Hematopoietic multipotent progenitor cell (in vitro differentiated cells): ENCODE measurements around the gene YTHDC1. TPM values are rescaled to one million over a fixed set of nuclear protein-coding genes. Genes with fewer than 3 reads are reported as not detected.
"Not testable (repeated sequence)": the region's sequence is repeated elsewhere in the genome, so short reads cannot be mapped to it uniquely, and the experiment has no call there.

Experiments used
- DNase-seq, 3 donors: peaks; one replicate each; pipeline ENCODE4 v3.0.0-alpha.2; 2011 to 2015; ENCODE audit warnings: low read depth in 2 of 3, low spot score in 2 of 3
- total RNA-seq: library from RNA; depleted of rRNA; stranded (reverse); fragments of >200 nt; gene quantifications from one replicate; pipeline ENCODE4 v1.2.3, GENCODE V29; 2012

Gene YTHDC1
- 48.7 TPM for total RNA-seq

DNA sequence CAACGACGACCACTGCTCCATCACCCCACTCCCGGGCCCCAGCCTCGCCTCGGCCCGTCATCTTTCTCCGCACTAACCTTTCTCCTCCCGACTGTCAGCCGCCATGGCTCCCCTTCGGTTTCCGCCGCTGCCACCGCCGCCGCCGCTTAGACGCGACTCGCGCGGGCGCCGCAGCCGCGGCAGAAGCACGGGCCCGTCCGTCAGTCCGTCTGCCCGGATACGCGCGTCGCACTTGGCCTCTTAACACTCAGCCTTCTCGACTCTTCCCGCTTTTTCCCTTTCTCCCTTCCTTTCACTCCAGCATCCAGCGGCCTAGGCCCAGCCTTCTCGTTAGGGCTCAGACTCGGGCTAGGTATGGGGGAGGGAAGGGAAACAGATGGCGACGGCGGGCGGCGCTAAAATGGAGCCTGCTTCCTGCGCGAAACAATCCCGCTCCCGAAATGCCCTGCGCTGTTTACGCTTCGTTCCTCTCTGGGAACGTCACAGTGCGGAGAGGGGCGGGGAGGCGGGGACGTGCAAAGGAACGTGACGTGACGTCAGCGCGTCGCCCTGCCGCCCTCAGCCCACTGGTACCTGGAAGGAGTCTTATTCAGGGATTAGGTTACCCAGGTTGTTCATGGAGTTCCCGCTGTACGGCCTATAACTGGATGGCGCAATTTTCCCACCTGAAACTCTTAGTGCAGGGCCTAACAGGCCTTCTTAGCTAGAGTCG, at the start of gene YTHDC1:
TSS of gene YTHDC1 (minus strand) at position 442 of the 712 bp plus-strand sequence. CDS start at position 105, 337 bp downstream.
- DNase-seq, result peak; percentile 94 to 98 (median 97)

DNA sequence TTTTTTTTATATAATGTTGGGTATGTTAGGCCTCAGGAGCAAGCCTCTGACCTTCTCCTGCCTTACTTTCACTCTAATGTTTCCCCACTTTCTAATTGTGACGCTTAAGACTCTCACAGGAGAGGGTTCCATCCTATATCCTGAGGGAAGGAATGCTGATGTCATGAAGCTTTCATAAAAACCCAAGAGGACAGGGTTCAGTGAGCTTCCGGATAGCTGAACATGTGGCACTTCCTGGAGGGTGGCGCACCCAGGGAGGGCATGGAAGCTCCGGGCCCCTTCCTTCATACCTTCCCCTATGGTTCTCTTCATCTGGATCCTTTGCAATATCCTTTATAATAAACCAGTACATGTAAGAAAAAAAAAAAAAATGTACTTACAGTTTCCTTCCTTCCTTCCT, 49.4 kb upstream of the YTHDC1 start:
- DNase-seq, result no peak

DNA sequence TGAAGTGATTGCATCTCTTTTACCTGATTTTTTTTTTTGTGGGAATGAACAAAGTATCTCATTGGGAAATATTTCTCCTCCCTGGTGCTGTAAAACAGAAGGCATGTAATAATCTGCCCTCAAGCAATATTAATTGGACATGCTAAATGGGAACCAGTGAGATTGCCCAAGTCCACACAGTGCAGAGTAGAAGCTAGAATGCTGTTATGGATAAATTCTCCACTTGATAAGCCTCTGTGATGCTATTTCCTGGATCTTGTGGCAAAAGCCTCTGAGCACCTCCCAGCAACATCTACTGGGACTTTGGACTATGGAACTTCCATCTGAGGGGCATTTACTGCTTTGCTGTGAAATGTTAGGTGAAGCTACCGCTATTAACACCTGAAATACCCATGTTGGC, 46.9 kb upstream of the YTHDC1 start:
- no peak for DNase-seq

DNA sequence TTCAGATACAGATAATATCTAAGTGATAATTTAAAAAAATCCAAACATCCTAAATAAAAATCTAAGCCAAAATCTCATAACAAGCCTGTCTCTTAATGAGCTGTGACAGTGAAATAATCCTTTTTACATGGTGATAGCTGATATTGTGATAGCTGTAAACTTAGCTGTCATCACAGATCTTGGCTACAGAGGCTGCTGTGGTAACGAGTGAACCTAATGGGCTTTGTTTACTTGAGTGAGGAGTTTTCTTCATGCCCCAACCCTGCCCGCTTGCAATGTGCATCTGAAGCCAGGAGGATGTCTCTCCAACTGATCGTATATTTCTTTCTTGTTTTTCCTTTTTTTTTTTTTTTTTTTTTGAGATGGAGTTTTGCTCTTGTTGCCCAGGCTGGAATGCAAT, 41.5 kb upstream of the YTHDC1 start:
- DNase-seq, result no peak

DNA sequence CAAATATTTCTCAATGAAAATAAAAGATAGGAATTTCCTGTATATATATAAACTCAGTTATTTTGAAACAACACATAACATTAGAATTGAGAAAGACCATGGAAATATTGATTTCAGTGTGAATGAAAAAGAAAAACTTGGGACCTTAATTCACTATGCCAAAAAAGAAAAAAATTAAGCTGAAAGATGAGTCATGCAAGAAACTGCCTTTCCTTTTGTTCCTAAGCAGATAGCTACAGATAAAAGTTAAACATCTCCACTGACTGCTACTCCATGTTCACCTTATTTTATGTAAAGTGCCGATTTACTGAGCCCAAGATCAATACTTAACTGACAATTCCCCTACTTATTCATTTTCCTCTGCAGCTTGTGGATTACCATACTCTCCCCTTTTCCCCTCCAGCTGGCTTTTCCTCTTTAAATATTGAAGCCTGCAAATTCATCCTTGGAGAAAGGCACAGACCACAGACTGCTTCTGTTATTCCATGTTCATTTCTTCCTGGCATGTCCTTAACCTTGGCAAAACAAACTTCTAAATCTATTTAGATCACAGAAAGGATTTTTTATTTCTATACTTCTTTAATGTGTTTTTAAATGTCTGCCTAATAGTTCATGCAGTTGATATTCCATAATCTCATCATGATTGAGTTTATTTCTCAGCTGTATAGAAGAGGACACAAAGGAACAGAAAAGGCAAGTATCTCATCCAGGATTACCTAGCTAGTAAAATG, 40.5 kb upstream of the YTHDC1 start:
- no peak for DNase-seq

DNA sequence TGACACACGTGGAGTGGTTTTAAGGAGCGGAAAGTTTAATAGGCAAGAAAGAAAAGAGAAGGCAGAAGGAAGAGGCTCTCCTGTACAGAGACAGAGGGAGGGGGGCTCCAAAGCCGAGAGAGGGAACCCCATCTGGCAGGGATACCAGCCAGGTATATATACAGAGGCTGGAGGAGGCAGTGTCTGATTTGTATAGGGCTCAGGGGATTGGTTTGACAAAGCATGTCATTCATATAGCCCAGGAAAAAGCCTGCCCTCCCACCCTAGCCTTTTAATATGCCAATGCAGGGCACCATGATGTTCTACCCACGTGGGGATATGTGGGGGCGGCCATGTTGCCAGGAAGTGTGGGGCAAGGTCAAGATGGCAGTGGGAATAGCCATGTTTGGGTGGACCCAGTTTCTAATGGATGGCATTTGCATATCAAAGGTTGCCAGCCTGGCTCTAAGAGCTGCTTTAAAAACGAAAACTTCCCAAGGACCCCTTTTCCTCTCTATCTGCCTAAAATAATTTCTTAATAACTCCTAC, 39.6 kb upstream of the YTHDC1 start:
- not testable (repeated sequence) for DNase-seq

DNA sequence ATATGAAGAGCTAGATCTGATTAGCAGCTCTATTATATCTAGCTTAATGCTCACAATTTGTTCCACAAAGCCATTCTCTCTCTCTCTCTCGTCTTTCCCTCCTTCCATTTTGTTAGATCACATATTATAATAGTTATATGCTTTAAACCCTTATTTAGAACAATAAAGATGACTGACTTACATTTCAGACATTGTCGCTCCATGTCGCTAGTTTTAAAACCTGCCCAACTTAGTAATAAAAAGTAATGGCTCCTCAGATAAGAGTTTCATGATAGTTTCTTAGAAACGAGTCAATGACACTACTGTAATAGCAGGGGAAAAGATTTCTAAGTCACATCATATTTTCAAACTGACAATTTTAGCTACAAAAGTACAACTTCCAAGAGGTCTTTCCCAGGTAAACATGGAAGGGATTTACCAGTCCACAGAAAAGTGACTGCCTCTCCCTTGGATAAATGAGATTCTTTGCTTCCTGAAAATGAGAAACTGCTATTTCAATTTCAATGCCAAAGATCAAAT, 38.5 kb upstream of the YTHDC1 start:
- no peak for DNase-seq

DNA sequence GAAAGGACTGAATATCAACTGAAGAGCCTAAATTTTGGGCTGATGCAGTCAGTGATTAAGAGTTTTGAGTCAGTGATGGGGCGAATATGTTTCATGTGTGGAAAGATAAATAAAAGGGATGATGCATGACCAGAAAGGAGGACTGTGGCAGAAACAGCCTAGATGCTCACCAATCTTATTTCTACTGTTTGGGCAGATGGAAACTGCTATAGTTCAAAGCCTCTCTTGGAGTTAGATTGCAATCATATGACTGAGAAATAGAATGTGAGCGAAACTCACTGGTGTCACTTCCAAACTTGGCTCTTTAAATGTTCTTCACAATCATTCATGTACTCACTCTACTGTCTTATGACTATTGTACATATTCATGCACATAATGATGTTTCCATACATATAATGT, 35.4 kb upstream of the YTHDC1 start:
- no peak for DNase-seq

DNA sequence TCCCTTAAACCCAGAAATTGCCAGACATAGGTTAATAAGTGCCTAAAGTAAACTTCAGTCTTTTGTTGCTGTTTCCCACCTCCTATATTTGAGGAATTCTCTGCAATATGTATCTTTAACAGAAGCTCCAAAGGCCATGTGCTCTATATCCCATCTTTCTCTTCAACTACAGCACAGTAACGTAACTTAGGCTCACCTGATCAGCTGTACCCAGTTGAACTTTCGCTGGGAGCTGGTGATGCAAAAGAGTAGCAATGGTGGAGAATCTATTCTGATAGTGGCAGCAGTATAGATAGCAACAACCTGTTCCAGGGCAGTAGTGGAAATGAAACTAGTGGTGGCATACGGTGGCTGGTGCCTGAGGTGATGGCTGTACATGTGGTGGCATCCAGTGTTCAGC, 33.2 kb upstream of the YTHDC1 start:
- DNase-seq, result no peak

DNA sequence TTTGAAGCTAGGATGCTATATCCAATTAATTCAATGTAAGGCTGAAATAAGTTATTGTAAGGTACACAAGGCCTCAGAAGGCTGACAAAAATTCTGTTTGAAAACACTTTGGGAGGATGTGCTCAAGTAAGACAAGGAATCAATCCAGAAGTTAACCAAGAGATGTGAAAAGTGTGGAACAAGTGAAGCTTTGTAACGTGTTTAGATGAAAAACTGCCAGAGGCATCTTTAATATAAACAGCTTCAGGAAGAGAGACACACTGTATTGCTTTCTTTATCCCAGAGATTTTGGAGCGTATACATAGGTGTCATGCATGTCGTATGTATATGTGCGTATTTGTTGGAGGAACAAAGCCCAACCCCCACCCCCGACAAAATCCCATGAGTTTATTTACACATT, 28.3 kb upstream of the YTHDC1 start:
- no peak for DNase-seq

DNA sequence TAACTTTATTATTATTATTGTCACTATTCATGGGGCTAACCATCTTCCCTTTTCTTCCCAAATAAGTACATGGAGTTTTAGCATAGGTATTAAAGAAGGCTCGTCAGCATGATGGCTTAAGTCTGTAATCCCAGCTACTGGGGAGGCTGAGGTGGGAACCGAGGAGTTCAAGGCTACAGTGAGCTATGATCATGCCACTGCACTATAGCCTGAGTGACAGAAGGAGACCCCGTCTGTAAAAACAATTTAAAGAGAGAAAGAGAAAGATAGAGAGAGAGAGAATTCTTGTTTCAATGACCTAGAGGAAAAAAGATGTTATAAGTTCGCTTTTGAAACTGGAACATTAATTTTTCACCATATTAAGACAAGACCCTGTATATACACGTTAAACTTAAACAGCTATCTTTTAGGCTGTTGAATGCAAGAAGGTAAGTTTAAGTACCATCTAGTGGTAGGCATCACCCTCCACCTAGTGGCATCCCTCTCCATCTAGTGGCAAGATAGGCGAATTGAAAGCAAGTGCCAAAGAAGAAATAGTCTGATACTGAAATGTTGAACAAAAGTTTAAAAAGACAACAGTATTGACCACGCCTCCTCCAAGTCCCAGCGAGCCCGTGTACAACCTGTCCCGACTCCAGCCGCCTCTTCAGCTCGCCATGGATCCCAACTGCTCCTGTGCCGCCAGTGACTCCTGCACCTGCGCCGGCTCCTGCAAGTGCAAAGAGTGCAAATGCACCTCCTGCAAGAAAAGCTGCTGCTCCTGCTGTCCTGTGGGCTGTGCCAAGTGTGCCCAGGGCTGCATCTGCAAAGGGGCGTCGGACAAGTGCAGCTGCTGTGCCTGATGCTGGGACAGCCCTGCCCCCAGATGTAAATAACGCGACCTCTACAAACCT, 26.0 kb upstream of the YTHDC1 start:
- peak; percentile 29 to 86 (median 63) for DNase-seq

DNA sequence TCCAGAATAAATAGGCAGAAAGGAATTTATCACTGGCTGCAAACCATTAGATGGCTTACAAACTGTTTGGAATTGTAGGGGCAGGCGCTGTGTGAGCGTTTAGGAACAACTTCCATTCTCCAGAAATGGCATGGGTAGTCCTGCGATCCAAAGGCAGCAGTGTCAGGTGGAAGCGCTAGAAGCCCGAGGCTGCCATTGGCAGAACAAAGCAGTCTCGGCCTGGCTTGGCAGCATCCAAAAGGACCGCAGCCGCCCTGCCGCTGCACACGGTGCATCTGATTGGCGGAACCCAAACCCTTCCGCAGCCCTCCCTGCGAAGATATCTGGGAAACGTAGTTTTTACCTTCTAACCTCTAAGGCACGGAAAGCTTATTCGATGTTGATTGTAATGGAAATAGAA, 23.6 kb upstream of the YTHDC1 start:
- DNase-seq, result peak in 2 of 3 donors; percentile 59 to 65

DNA sequence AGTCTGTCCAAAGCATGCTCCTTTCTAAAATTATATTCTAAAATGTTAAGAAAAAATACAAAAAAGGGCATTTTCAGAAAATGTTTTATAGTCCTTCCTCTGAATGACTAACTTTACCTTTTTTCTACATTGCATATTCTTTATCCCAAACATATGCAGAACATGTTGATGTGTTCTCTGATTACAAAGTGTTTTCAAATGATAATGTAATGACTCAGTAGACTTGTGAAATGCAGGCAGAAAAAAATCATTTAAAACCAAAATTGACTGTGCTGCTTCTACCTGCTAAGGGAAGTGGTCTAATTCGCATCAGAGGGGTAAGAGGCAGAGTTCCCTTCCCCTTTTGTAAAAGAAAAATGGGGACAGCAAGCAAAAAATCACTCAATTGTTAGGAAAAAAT, 22.7 kb upstream of the YTHDC1 start:
- no peak for DNase-seq

DNA sequence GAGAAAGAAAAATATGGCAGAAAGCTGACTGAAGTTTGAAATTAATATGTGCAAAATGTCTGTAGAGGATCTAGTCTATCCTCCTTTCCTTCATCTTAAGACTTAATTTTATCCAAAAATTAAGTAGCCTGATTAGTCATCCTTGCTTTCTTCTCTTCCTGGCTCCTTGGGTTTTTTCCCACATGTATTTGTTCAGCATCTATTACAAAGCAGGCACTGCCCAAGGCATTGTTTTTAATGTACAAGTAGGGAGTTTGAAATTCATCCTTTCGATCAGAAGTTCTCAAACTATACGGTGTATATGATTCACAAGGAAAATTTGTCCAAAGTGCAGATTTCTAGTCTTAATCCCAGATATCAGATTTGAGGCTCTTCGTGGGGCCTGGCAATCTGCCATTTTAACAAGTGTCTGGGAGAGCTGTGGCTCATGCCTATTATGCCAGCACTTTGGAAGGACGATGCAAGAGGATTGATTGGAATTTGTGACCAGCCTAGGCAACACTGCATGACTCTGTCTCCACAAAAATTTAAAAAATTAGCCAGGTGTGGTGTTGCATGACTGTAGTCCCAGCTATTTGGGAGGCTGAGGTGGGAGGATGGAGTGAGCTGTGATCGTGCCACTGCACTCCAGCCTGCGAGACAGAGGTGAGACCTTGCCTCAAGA, 19.4 kb upstream of the YTHDC1 start:
- no peak for DNase-seq

DNA sequence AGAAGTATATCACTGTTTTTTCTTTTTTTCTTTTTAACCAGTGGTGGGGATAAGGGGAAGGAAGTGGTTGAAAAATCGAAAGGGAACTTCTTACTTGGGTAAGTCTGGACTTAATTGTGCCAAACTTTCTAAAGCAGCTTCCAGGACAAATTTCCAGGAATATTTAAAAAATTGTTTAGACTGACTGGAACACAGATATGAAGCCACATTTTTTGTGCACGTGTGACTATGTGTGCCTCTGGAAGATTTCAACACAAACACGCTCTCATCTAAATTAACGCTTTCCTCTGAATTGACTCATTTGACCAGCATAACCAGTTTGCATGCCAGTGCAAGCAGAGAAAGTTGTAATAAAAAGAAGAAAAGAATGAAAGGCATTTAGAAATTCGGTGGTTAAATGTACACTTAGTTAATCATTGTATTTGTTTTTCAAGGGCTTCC, 18.8 kb upstream of the YTHDC1 start:
- DNase-seq, result peak in 1 of 3 donors; percentile 34

DNA sequence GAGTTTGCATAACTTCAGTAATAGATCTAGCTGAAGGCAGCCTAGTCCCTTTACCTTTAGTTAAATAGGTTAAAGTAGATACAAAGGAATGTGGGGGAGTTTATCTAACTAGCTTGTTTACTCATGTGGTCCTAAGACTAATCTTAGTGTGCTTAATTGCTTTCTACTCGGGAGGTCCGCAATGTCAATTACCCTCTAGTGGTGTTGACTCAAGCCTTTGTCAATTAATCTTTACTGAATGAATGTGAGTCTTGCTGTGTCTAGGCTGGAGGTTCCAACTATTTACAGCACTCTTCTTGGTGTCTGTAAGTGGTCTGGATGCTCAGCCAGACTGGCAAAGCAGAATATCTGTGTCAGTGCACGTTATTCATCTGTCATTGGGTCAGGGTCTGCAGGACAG, 17.9 kb upstream of the YTHDC1 start:
- DNase-seq, result no peak

DNA sequence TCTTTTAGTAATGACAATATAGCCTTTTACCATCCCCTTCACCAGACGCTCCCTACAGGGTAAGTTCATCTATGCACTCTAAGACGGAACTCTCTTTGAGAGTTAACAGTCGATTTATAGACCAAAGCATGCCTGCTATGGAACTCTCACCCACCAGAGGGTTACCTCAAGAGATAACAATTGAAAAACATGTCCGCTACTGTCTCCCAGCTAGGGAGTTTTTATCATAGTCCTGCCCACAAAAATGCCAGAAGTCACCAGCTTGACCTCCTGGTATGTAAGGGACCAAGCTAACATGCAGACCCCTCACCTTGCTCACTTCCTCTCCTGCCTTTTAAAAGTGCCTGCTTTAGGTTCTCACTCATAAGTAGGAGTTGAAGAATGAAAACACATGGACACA, 16.7 kb upstream of the YTHDC1 start:
- DNase-seq, result no peak

DNA sequence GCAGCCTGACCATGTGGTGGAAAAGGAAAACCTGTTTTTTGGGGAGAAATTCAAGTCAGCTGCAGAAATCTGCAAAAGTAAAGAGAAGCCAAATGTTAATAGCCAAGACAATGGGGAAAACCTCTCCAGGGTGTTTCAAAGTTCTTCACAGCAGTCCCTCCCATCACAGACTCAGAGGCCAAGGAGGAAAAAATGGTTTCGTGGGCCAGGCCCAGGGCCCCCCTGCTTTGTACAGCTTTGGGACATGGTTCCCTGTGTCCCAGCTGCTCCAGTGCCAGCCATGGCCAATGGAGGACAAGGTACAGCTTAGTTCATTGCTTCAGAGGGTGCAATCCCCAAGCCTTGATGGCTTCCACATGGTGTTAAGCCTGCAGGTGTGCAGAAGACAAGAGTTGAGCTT, 15.2 kb upstream of the YTHDC1 start:
- DNase-seq, result no peak

DNA sequence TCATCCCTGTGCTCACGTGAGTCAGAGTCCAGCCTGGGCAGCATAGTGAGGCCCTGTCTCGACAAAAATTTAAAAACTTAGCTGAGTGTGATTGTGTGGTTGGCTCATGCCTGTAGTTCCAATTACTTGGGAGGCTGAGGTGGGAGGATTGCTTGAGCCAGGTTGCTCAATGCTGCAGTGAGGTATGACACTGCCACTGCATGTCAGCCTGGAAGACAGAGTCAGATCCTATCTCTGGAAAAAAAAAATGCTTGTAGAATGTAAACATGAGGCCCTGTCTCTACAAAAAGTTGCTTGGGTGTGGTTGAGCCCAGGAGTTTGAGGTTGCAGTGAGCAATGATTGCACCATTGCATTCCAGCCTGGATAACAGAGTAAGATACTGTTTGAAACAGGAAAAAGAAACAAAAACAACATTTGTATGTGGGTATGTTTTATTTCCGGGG, 11.3 kb upstream of the YTHDC1 start:
- DNase-seq, result no peak
